Measurements from ENCODE around the gene CAPN10.

Gene CAPN10

GRCh38 chr2:240642061-240642805, 55.7 kb downstream of the CAPN10 start:
- no peak for FAIRE-seq

GRCh38 chr2:240642806-240643092, 56.2 kb downstream of the CAPN10 start:
- FAIRE-seq, result no peak

DNA sequence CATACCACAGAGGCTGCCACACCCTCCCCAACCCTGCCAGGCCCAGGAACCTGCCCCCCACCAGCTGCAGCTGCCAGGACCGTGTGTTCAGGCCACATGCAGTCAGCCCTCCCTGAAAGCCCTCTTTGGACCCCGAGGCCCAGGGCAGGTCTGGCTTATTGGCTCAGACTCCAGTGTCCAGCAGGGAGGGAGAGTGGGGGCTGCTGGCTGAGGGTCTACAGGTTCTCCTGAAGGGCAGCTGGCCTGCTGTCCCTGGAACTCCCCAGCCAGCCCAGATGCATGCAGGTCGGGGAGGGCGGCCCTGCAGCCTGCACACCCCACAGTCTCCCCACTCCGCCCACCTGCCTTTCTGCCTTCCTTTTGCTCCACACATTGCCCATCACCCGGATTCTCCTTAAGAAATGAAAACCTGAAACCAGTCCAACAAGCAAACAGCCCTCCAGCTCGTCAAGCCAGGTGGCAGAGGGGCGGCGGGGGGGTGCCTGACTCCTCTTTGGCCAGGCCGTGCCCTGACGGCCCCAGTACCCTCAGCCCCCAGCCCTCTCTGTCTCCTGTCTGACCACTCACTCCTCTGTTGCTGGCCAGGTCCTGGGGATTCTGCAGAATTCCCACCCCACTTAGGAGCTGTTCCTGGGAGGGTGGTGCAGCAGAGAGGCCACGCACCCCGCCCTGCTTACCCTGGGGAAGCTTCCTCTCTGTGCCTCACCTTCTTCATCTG, 56.7 kb downstream of the CAPN10 start:
- FAIRE-seq, result no peak

DNA sequence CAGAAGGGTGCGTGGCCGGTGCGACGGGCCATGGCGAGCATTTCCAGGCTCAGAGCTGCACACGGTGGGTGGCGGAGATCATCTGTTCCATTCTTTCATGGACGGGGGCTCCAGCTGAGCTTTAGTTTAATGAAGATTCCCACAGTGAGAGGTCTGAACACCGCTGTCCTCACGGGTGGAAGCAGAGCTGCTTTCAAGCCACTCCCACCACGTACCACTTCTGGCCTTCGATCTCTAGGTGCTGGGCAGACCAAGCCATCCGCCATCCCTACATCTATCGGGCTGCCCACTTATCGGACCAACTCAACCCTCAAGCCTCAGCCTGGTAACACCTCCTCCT, 57.2 kb downstream of the CAPN10 start:
- no peak for FAIRE-seq

DNA sequence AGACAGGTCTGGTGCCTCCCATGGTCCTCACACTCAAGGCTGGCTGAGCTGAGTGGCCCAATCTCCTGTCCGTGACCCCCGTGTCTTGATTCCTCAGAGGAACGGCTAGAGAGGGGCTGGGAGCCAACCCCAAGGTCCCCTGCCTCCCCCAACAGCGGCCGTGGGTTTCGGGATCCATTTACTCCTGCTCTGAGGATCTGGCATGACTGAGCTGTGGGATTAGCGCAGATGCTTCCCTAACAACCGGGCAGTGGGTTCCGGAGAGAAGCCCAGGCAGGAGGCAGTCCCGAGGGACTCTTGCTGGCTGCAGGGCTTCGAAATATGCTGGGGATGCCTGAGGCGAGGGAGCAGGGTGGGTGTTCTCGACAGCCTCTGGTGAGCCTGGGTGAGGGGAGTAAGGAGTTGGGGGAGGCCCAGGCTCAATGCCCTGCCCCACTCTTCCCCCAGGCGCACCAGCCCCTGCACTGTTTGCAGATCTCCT, 57.7 kb downstream of the CAPN10 start:
- FAIRE-seq, result no peak

DNA sequence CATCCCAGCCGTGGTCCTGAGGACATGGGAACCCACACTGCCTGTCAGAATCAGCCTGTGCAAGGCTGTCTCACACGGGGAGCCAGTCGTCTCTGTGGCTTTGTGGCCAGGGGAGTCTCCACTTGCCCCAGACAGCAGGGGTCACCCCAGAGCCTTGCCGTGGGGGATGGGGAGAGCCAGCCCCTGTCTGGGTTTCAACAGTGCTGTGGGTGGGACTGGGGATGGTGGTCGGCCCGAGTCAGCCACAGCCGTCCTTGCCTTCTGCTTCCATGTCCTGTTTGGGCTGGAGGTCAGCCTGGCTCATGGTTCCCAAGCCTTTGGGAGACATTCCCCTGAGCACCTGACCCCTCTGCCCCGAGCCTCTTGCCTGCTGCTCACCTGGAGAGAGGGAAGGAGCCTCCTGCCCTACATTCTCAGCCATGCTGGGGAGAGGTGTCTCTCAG, 58.3 kb downstream of the CAPN10 start:
- no peak for FAIRE-seq

- no peak for FAIRE-seq
Observed at GRCh38 chr2:240645346-240645745, 58.8 kb downstream of the CAPN10 start.

DNA sequence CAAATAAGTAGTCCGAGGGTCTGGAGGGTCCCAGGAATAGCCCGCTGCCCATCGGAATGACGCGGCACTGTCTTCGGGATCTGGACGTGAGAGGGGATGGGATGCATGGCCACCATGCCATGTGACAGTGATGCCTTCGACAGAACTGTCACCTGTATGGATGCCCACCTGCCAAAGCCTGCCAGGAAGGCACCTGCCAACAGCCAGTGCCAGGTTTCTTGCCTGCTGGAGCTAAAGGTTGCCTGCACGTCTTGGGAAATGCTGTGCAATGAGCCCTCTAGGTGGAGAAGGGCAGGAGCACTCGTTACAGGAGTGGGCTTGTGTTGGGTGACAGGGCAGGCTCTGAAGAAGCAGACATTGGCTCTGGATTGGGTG, 59.3 kb downstream of the CAPN10 start:
- FAIRE-seq, result no peak

- no peak for FAIRE-seq
Observed at GRCh38 chr2:240646176-240646899, 59.8 kb downstream of the CAPN10 start.

DNA sequence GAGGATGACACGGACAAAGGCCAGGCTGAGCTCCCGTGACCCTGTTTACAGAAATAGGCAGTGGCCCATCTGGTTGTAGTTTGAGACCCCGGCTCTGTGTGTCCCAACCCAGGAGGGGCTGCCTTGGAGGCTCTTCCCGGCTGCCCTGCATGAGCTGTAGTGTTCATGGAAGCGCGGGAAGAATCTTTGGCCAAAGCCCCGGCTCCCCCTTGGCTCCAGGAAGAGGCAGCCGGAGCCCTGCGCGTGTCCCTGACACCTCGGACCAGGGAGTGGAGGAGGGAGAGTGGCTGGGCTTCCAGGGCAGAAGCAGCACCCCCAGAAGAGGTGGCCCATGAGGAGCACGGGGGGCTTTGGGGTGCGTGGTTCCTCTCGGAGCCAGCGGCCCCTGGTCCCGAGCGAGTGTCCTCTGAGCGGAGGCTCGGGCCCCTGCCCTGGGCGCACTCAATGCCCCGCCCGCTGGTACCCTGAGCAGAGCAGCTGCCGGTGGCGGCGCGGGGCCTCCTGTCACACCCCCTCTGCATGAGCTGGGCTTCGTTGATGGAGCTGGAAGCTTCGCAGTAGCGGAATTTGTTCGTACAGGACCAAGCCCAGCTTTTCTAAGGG, 60.5 kb downstream of the CAPN10 start:
- FAIRE-seq, result no peak

DNA sequence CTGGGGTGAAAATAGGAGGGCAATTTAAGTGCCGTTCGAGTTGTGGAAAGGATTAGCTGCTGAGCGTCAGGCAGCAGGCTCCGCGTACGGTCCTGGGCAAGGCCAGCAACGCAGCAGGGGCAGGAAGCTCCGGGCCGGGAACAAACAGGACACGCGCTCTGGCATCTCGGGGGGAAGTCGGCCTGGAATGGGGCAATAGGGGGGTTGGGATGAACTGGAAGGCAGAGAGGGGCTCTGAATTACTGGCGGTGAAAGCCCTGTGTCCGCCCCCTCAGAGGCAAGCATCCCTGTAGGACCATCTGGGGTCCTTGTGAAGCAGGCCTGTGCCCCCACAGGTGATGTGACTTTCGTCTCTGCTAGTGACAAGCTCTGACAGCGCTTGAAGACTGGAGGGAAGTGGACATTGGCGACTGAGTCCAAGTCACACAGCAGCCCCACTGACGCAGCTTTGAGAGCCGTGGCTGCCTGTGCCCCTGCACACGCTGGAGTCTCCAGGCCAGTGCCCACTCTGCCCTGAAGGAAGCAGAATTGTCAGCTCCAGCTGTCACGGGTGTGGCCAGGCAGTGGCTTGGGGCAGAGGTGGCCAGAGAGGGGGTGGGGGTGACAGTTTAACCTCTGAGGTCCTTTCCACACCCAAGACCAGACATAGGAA, 61.1 kb downstream of the CAPN10 start:
- FAIRE-seq, result no peak

DNA sequence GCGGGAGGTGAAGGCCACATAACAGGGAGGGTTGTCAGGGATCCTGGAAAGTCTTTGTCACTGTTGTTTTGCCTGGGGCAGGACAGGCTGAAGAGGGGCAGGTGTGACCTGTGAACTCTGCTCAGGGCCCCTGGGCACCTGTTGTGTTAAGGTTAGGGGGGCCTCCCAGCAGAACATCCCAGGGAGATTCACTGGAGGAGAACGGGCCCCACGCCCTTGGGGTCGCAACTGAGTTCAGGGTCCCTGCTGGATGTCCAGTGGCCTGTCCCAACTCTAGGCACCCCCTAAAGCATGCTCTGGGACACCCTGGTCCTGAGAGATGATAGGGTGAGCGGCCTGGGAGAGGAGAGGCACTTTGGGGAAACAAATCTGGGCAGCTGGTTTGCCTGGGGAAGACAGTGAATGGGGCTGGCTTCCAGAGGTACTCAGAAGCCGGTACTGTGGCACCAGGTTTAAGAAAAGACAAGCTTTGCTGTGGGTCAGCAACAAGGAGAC, 61.7 kb downstream of the CAPN10 start:
- no peak for FAIRE-seq

All from islet of Langerhans (tissue), 1 donor.